NCI-H460 (cell line): Measurements from ENCODE around the gene IFNA5. TPM values are rescaled to one million over a fixed set of nuclear protein-coding genes. Genes with fewer than 3 reads are reported as not detected.
A peak's percentile ranks its signal among the peaks of the same experiment; 100 is the strongest.

Experiments used
- DNase-seq: peaks from one replicate; pipeline ENCODE4 v3.0.0-alpha.2; 2016; ENCODE audit warnings: low read depth; ENCODE audit errors: extremely low read depth
- total RNA-seq: library from RNA; depleted of rRNA; stranded (reverse); fragments of >200 nt; shearing (Covaris generic); gene quantifications from 2 replicates; pipeline ENCODE4 v1.2.3, GENCODE V29; 2014; rRNA removed

IFNA5 gene
- total RNA-seq, 1 experiment from 2014 or later = not detected

- DNase-seq = no peak
These were observed 10.1 kb downstream of the IFNA5 start for GRCh38 chr9:21294904-21295538.

- peak; percentile 1 for DNase-seq
These were observed 10.7 kb downstream of the IFNA5 start for GRCh38 chr9:21294364-21294774.

GRCh38 chr9:21289848-21290247 lies 15.3 kb downstream of the IFNA5 start:
- DNase-seq = no peak

GRCh38 chr9:21287280-21287679 lies 17.8 kb downstream of the IFNA5 start:
- no peak for DNase-seq

GRCh38 chr9:21286659-21287058 lies 18.5 kb downstream of the IFNA5 start:
- DNase-seq = no peak

GRCh38 chr9:21286099-21286498 lies 19.0 kb downstream of the IFNA5 start:
- no peak for DNase-seq

GRCh38 chr9:21281275-21281674 lies 23.8 kb downstream of the IFNA5 start:
- no peak for DNase-seq

GRCh38 chr9:21268347-21268657 lies 36.8 kb downstream of the IFNA5 start:
- no peak for DNase-seq

GRCh38 chr9:21267485-21268346 lies 37.4 kb downstream of the IFNA5 start:
- DNase-seq = no peak

- DNase-seq = no peak
These were observed 38.2 kb downstream of the IFNA5 start for GRCh38 chr9:21266733-21267484.

- DNase-seq = no peak
These were observed 39.5 kb downstream of the IFNA5 start for GRCh38 chr9:21265421-21266189.

- DNase-seq = no peak
These were observed 49.4 kb downstream of the IFNA5 start for GRCh38 chr9:21255538-21256212.

Other genes starting within 250 kb of the IFNA5 start
- not detected in 2 replicates for gene IFNB1, start 227.4 kb downstream of the IFNA5 start, total RNA-seq
- not detected in 2 replicates for gene IFNW1, start 163.5 kb downstream of the IFNA5 start, total RNA-seq
- not detected in 2 replicates for gene IFNA21, start 138.7 kb downstream of the IFNA5 start, total RNA-seq
- not detected in 2 replicates for gene IFNA4, start 117.7 kb downstream of the IFNA5 start, total RNA-seq
- gene IFNA7, start 103.1 kb downstream of the IFNA5 start, total RNA-seq = not detected in 2 replicates
- not detected in 2 replicates for gene IFNA10, start 98.2 kb downstream of the IFNA5 start, total RNA-seq
- gene IFNA16, start 88.0 kb downstream of the IFNA5 start, total RNA-seq = not detected in 2 replicates
- gene IFNA17, start 77.1 kb downstream of the IFNA5 start, total RNA-seq = not detected in 2 replicates
- gene IFNA14, start 65.3 kb downstream of the IFNA5 start, total RNA-seq = not detected in 2 replicates
- 19.0 and 23.6 TPM in 2 replicates for gene KLHL9, start 30.1 kb upstream of the IFNA5 start, total RNA-seq
- gene IFNA6, start 45.6 kb upstream of the IFNA5 start, total RNA-seq = not detected in 2 replicates
- not detected in 2 replicates for gene IFNA13, start 62.7 kb upstream of the IFNA5 start, total RNA-seq
- not detected in 2 replicates for gene IFNA2, start 80.1 kb upstream of the IFNA5 start, total RNA-seq
- gene IFNA8, start 103.8 kb upstream of the IFNA5 start, total RNA-seq = not detected in 2 replicates
- gene IFNA1, start 135.1 kb upstream of the IFNA5 start, total RNA-seq = not detected in 2 replicates
- 0.38 and 0.87 TPM in 2 replicates for gene IFNE, start 177.0 kb upstream of the IFNA5 start, total RNA-seq